ENCODE results near the gene SUSD5.

SUSD5 gene

DNA sequence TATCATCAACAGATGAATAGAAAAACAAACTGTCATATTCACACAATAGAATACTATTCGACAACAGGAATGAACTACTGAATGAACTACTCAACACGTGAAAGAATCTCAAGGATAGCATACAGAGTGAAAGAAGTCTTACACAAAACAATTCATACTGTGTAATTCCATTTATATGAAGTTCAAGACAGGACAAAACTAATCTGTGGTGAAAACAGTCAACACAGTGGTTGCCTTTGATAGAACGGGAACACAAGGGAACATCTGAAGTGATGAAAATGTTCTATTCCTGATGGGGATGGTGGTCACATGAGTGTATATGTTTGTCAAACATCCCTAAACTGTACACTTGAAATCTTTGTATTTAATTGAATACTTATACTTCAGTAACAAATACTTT lies 2.6 kb upstream of the SUSD5 start:
- no peak overlapping the region for H3K27ac ChIP-seq (ENCODE audit: low read depth, low read length)
- H3K36me3 ChIP-seq (ENCODE audit: low read length): no peaks in the 10 kb centered on the region
- no peak overlapping the region for H3K9ac ChIP-seq (ENCODE audit: low read length)
- H4K20me1 ChIP-seq (ENCODE audit: low read depth, low read length): no peaks in the 10 kb centered on the region
- H3K27me3 ChIP-seq (ENCODE audit: low read length): no peaks in the 10 kb centered on the region
- H3K9me3 ChIP-seq (ENCODE audit: insufficient read depth, low read length): no peaks in the 10 kb centered on the region
- no peak overlapping the region for H2AFZ ChIP-seq (ENCODE audit: low read depth, low read length, severe bottlenecking)
- H3F3A ChIP-seq (ENCODE audit: insufficient read depth): no peaks in the 10 kb centered on the region
- H3K79me2 ChIP-seq (ENCODE audit: insufficient read depth, low read length): no peaks in the 10 kb centered on the region
- H3K4me2 ChIP-seq (ENCODE audit: low read depth, low read length, poor library complexity, severe bottlenecking): no peak overlapping the region
- TF ChIP-seq, protein P1, sequence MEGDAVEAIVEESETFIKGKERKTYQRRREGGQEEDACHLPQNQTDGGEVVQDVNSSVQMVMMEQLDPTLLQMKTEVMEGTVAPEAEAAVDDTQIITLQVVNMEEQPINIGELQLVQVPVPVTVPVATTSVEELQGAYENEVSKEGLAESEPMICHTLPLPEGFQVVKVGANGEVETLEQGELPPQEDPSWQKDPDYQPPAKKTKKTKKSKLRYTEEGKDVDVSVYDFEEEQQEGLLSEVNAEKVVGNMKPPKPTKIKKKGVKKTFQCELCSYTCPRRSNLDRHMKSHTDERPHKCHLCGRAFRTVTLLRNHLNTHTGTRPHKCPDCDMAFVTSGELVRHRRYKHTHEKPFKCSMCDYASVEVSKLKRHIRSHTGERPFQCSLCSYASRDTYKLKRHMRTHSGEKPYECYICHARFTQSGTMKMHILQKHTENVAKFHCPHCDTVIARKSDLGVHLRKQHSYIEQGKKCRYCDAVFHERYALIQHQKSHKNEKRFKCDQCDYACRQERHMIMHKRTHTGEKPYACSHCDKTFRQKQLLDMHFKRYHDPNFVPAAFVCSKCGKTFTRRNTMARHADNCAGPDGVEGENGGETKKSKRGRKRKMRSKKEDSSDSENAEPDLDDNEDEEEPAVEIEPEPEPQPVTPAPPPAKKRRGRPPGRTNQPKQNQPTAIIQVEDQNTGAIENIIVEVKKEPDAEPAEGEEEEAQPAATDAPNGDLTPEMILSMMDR (IDR thresholded peaks at IDR 0.05; ENCODE audit: insufficient read depth, low read length, poor library complexity, severe bottlenecking): no peak
- no peak for TF ChIP-seq EZH2phosphoT487 (conservative IDR thresholded peaks at IDR 0.05; ENCODE audit: low read length)
- no peak overlapping the region for H3K4me3 ChIP-seq (ENCODE audit: insufficient read depth, low read length, poor library complexity, severe bottlenecking)
- H3K9me2 ChIP-seq (replicated peaks; ENCODE audit: insufficient read depth, low read length): no peaks in the 10 kb centered on the region

DNA sequence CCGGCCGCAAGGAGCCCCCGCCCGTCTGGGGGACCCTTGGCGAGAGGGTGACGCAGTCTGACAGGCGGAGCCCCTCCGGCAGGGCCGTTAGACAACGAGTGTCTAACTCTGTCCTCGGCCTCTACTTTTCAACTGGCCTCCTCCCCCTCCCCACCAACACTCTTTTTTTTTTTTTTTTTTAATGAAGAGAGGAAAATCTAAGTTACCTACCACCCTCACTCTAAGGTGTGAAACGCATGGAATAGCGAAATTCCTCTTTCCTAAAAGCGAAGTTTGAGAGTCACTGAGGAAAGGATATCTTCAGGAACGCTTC lies 521 bp upstream of the SUSD5 start:
- Histone ChIP-seq H3K9me3 (ENCODE audit: insufficient read depth, low read length) (no peaks in the 10 kb centered on the region), H3K36me3 (ENCODE audit: low read length) (no peaks in the 10 kb centered on the region), H3K9me2 (replicated peaks; ENCODE audit: insufficient read depth, low read length) (no peaks in the 10 kb centered on the region), H2AFZ (ENCODE audit: low read depth, low read length, severe bottlenecking) (no peak overlapping the region), H3K9ac (ENCODE audit: low read length) (no peak overlapping the region), H3K27ac (ENCODE audit: low read depth, low read length) (no peak overlapping the region), H4K20me1 (ENCODE audit: low read depth, low read length) (no peaks in the 10 kb centered on the region), H3F3A (ENCODE audit: insufficient read depth) (no peaks in the 10 kb centered on the region), H3K4me2 (ENCODE audit: low read depth, low read length, poor library complexity, severe bottlenecking) (no peak overlapping the region), H3K79me2 (ENCODE audit: insufficient read depth, low read length) (no peaks in the 10 kb centered on the region), H3K27me3 (ENCODE audit: low read length) (no peaks in the 10 kb centered on the region), H3K4me3 (ENCODE audit: insufficient read depth, low read length, poor library complexity, severe bottlenecking) (no peak overlapping the region)
- TF ChIP-seq, protein P1 (IDR thresholded peaks at IDR 0.05; ENCODE audit: insufficient read depth, low read length, poor library complexity, severe bottlenecking): no peak
- TF ChIP-seq EZH2phosphoT487 (conservative IDR thresholded peaks at IDR 0.05; ENCODE audit: low read length): no peak

DNA sequence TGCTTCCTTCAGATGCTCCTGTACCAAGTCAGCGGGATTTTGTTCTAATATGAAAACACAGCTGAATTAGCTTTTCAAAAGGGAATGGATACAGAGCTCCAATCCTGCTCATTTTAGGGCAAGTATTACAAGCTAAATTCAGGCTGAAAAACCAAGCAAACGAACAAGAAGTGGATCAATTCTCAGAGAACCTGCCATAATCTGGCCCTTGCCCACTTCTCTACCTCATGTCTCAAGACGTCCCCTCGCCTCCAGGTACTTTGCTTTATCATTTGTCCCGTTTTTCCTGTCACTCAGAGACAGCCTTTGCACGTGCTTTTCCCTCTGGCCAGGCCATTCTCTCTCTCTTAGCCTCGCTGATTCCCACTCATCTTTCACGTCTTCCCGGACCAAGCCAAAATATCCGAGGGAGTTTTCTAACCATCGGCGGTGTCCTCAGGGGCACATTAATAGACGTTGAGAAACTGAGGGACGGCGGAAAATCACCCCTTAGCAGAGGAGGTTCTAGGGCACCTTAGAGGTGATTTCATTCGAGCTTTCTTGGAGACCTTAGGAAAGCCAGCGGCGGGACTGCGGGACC lies 654 bp downstream of the SUSD5 start:
- Histone ChIP-seq H3K36me3 (ENCODE audit: low read length) (no peaks in the 10 kb centered on the region), H3K27ac (ENCODE audit: low read depth, low read length) (no peak overlapping the region), H3K9me2 (replicated peaks; ENCODE audit: insufficient read depth, low read length) (no peaks in the 10 kb centered on the region), H3F3A (ENCODE audit: insufficient read depth) (no peaks in the 10 kb centered on the region), H3K79me2 (ENCODE audit: insufficient read depth, low read length) (no peaks in the 10 kb centered on the region), H3K4me2 (ENCODE audit: low read depth, low read length, poor library complexity, severe bottlenecking) (no peak overlapping the region), H3K9ac (ENCODE audit: low read length) (no peak overlapping the region), H3K27me3 (ENCODE audit: low read length) (no peaks in the 10 kb centered on the region), H2AFZ (ENCODE audit: low read depth, low read length, severe bottlenecking) (no peak overlapping the region), H4K20me1 (ENCODE audit: low read depth, low read length) (no peaks in the 10 kb centered on the region), H3K4me3 (ENCODE audit: insufficient read depth, low read length, poor library complexity, severe bottlenecking) (no peak overlapping the region), H3K9me3 (ENCODE audit: insufficient read depth, low read length) (no peaks in the 10 kb centered on the region)
- TF ChIP-seq, protein P1 (IDR thresholded peaks at IDR 0.05; ENCODE audit: insufficient read depth, low read length, poor library complexity, severe bottlenecking): no peak
- TF ChIP-seq EZH2phosphoT487 (conservative IDR thresholded peaks at IDR 0.05; ENCODE audit: low read length): no peak

Measured in SU-DHL-6 (cell line).